Right atrium auricular region (tissue), 2 donors: ENCODE results near the gene LIPF. TPM values are rescaled to one million over a fixed set of nuclear protein-coding genes. Genes with fewer than 3 reads are reported as not detected.

Experiments
- DNase-seq: peaks from one replicate; pipeline ENCODE4 v3.0.0-alpha.2; 2019; ENCODE audit warnings: low spot score
- H3K27ac ChIP-seq, 2 donors: fragments of 200-600 bp; sonication (generic); 1 replicate in 1 of 2; 2 replicates in 1 of 2; pipeline ENCODE4 v1.5.1; 2016 to 2019
- H3K27me3 ChIP-seq, 2 donors: fragments of 200-600 bp; sonication (generic); one replicate each; pipeline versions ENCODE4 v1.5.1 to v1.6.0; 2017 to 2019
- H3K36me3 ChIP-seq: fragments of 200-600 bp; sonication (generic); one replicate; pipeline ENCODE4 v1.5.1; 2016
- H3K4me1 ChIP-seq, 2 donors: fragments of 200-600 bp; sonication (generic); one replicate each; pipeline versions ENCODE4 v1.5.1 to v1.6.0; 2017 to 2019
- H3K4me3 ChIP-seq, 2 donors: fragments of 200-600 bp; sonication (generic); 1 replicate in 1 of 2; 2 replicates in 1 of 2; pipeline ENCODE4 v1.5.1; 2017 to 2019; ENCODE audit warnings: mild to moderate bottlenecking in 1 of 2, moderate library complexity in 1 of 2
- H3K9me3 ChIP-seq, 2 donors: fragments of 200-600 bp; sonication (generic); one replicate each; pipeline ENCODE4 v1.5.1; 2019
- total RNA-seq, 2 donors: library from RNA; depleted of rRNA; stranded (reverse); fragments of >200 nt; gene quantifications; one replicate each; pipeline ENCODE4 v1.1.0, GENCODE V29; 2016
- TF ChIP-seq, protein P1 (sequence below), 2 donors: fragments of 200-600 bp; sonication (generic); IDR thresholded peaks; one replicate each; pipeline ENCODE4 v1.5.1; 2019; ENCODE audit warnings: antibody characterized with exemption in 2 of 2

The LIPF gene
- not detected for total RNA-seq

GRCh38 chr10:88664142-88664541, at the start of gene LIPF:
Gene LIPF (plus strand): TSS chr10:88664442. CDS start chr10:88667298, 2,856 bp downstream.
- no peak within 1 kb of the TSS for H3K4me3 ChIP-seq
- TF ChIP-seq, protein P1, sequence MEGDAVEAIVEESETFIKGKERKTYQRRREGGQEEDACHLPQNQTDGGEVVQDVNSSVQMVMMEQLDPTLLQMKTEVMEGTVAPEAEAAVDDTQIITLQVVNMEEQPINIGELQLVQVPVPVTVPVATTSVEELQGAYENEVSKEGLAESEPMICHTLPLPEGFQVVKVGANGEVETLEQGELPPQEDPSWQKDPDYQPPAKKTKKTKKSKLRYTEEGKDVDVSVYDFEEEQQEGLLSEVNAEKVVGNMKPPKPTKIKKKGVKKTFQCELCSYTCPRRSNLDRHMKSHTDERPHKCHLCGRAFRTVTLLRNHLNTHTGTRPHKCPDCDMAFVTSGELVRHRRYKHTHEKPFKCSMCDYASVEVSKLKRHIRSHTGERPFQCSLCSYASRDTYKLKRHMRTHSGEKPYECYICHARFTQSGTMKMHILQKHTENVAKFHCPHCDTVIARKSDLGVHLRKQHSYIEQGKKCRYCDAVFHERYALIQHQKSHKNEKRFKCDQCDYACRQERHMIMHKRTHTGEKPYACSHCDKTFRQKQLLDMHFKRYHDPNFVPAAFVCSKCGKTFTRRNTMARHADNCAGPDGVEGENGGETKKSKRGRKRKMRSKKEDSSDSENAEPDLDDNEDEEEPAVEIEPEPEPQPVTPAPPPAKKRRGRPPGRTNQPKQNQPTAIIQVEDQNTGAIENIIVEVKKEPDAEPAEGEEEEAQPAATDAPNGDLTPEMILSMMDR (IDR thresholded peaks at IDR 0.05): no peak
- H3K4me1 ChIP-seq: no peaks in the 10 kb centered on the region
- DNase-seq: no peak
- no peaks in the 10 kb centered on the region for H3K27me3 ChIP-seq
- H3K9me3 ChIP-seq: no peaks in the 10 kb centered on the region
- H3K36me3 ChIP-seq: no peaks in the 10 kb centered on the region
- no peak within 1 kb of the TSS for H3K27ac ChIP-seq

DNA sequence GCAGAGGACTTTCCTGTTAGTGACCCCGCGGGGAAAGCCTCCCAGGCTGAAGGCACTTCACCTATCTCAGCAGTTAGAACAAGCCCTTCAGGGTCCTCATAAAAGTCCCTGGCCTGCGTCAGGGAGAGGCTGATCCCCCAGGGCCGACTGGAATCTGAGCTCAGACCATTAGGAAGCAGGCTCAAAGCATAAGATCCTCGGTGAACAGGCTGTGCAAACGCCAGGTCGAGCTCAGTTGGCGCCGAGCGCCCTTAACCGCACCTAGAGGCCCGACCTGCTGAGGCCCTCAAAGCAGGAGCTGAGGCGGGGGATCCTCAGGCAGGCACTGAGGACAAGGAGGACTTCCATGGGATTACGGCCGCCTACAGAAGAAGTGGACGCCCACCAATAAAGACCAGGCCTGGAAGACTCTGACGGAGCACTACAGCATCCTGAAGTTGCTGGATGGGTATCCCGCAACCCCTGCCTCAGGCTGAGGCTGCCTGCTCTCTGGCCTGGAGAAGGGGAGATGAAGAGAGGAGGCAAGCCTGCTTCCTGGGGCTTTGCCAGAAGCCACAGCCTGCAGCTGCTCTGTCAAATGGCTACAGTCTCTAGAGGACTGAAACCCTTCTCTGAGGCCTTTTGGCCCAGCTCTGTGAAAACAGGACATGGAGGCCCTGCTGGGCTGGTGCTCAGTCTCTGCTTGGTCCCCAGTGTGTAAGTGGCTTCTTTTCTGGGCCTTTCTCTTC, 47.8 kb upstream of the LIPF start:
- no peak for DNase-seq
- Histone ChIP-seq H3K27me3 (no peaks in the 10 kb centered on the region), H3K4me3 (no peak overlapping the region), H3K27ac (peak overlapping the region in 1 of 2 donors; percentile 16), H3K4me1 (no peaks in the 10 kb centered on the region), H3K36me3 (no peaks in the 10 kb centered on the region), H3K9me3 (peaks cover 0 to 9% of the 10 kb centered on the region in 2 donors)
- TF ChIP-seq, protein P1 (IDR thresholded peaks at IDR 0.05): no peak

DNA sequence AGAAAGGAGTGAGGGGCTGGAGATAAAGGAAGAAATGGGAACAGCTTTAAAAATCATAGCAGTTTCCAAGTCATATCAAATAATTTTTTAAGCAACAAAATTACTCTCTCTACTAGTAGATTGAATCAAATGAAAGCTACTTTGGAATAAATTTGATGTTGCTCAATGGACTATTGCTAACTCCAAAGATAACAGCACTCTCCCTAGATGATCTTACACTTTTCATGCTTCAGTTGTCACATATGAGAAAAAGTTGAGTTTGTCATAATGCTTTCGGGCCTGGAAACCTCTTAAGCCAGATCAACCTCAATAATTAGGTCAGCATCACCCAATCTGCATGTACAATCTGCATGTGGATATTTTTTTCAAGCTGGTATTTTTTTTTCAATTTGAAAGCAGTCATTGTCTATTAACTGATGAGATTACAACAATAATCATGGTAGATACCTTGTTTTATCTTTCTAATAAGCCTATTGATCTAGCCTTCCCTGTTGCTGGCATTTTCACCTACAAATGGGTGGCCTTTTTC, 46.4 kb upstream of the LIPF start:
- TF ChIP-seq, protein P1 (IDR thresholded peaks at IDR 0.05): no peak
- Histone ChIP-seq H3K4me1 (no peaks in the 10 kb centered on the region), H3K27ac (no peak overlapping the region), H3K36me3 (no peaks in the 10 kb centered on the region), H3K9me3 (peaks cover 0 to 9% of the 10 kb centered on the region in 2 donors), H3K4me3 (no peak overlapping the region), H3K27me3 (no peaks in the 10 kb centered on the region)
- no peak for DNase-seq

DNA sequence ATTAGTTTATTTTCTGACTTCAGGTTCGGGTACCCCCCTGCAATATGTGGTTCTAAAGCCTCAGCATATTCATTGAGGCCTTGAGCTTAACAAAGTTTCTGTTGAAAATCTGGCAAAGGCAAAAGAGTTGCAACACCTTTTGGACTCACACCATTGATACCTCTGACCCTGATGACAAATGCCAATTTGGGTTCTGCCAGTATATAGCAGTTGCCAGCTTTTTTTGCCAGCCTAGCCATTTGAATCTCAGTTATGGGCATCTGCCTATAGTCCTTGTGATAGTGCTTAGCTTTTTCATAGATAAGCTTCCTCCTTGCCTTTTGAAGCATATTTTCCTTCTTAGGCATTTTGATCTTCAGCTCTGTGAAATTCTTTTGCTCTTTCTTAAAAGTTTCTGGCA, 45.7 kb upstream of the LIPF start:
- TF ChIP-seq, protein P1 (IDR thresholded peaks at IDR 0.05): no peak
- no peak for DNase-seq
- Histone ChIP-seq H3K9me3 (peaks cover 0 to 9% of the 10 kb centered on the region in 2 donors), H3K4me1 (no peaks in the 10 kb centered on the region), H3K36me3 (no peaks in the 10 kb centered on the region), H3K4me3 (no peak overlapping the region), H3K27ac (no peak overlapping the region), H3K27me3 (no peaks in the 10 kb centered on the region)

GRCh38 chr10:88620441-88620840, 43.8 kb upstream of the LIPF start:
- Histone ChIP-seq H3K9me3 (peaks cover 0 to 4% of the 10 kb centered on the region in 2 donors), H3K4me1 (no peaks in the 10 kb centered on the region), H3K4me3 (no peak overlapping the region), H3K36me3 (no peaks in the 10 kb centered on the region), H3K27ac (no peak overlapping the region), H3K27me3 (no peaks in the 10 kb centered on the region)
- TF ChIP-seq, protein P1 (IDR thresholded peaks at IDR 0.05): no peak
- no peak for DNase-seq
